HepG2 (cell line): ENCODE data around the gene SRSF10. TPM values are rescaled to one million over a fixed set of nuclear protein-coding genes. Genes with fewer than 3 reads are reported as not detected.

Source experiments
- ATAC-seq: fragments of 200-7000 bp; cut with Tn5 transposase; 3 replicates; pipeline ENCODE4 v1.9.1; 2020; ENCODE audit warnings: mild to moderate bottlenecking, moderate library complexity
- BruUV-seq: library from RNA; stranded (reverse); fragments of 400-500 nt; replicated peaks from 2 replicates; lab custom pipeline; 2021; lab: Mats Ljungman, UMichigan
- CTCF ChIA-PET: fragments of 300-600 bp; formaldehyde crosslinking; extraction: SDS; loops from one replicate; lab custom pipeline; 2021; ENCODE audit warnings: low total read pairs, inconsistent platforms, low intra/inter-chr PET ratio; lab: Yijun Ruan, JAX
- POLR2A ChIA-PET: fragments of 350-600 bp; sonication (Branson Sonifier 250); formaldehyde crosslinking; loops from one replicate; lab custom pipeline; 2020; ENCODE audit warnings: antibody characterized with exemption, inconsistent platforms; lab: Yijun Ruan, JAX
- DNase-seq: peaks from one replicate; pipeline ENCODE4 v3.0.0-alpha.2; 2015; ENCODE audit warnings: low spot score
- FAIRE-seq: peaks from 3 replicates; lab custom pipeline; 2011; peaks lifted over from hg19 to GRCh38; lab: Jason Lieb, UNC
- H2AFZ ChIP-seq: one replicate; pipeline ENCODE4 v1.6.1; 2011; ENCODE audit warnings: low read length, inconsistent platforms
- H3K27ac ChIP-seq: fragments of 300-600 bp; 3 replicates; pipeline ENCODE4 v1.8.0; 2011; ENCODE audit warnings: mixed run types, mild to moderate bottlenecking, mixed read lengths, low read length, inconsistent platforms; ENCODE audit not compliant: insufficient read depth; ENCODE audit errors: extremely low read length
- H3K27me3 ChIP-seq, 2 experiments: fragments of 200-600 bp in 1 of 2; 2 replicates in 1 of 2; 3 replicates in 1 of 2; pipeline versions ENCODE4 v1.6.0 to v1.8.0; 2011; ENCODE audit warnings: low read length in 2 of 2, mild to moderate bottlenecking in 2 of 2, moderate library complexity in 2 of 2, inconsistent platforms in 1 of 2; ENCODE audit not compliant: insufficient read depth in 2 of 2, control insufficient read depth in 1 of 2
- H3K36me3 ChIP-seq, 2 experiments: fragments of 200-600 bp in 1 of 2; replicated peaks in 1 of 2; 2 replicates in 1 of 2; 3 replicates in 1 of 2; pipeline versions ENCODE4 v1.5.1 to v1.8.0; 2011; ENCODE audit warnings: low read length in 2 of 2, inconsistent platforms in 1 of 2; ENCODE audit not compliant: insufficient read depth in 2 of 2, control insufficient read depth in 1 of 2
- H3K4me1 ChIP-seq: 2 replicates; pipeline ENCODE4 v1.5.1; 2012; ENCODE audit warnings: low read length, inconsistent platforms; ENCODE audit not compliant: insufficient read depth
- H3K4me2 ChIP-seq: 2 replicates; pipeline ENCODE4 v1.6.0; 2011; ENCODE audit warnings: low read depth, low read length, inconsistent platforms
- H3K4me3 ChIP-seq, 3 experiments: fragments of 200-600 bp in 1 of 3; sonication (generic), shearing (Covaris generic) in 1 of 3; replicated peaks in 1 of 3; 2 replicates each; pipeline ENCODE4 v1.5.1; 2011 to 2016; ENCODE audit warnings: low read length in 3 of 3, inconsistent platforms in 2 of 3, low read depth in 2 of 3, mild to moderate bottlenecking in 2 of 3, control low read depth in 1 of 3, mixed read lengths in 1 of 3; ENCODE audit not compliant: insufficient read depth in 1 of 3
- H3K79me2 ChIP-seq: one replicate; pipeline ENCODE4 v1.6.1; 2011; ENCODE audit warnings: low read length, inconsistent platforms; ENCODE audit not compliant: insufficient read depth
- H3K9ac ChIP-seq: 2 replicates; pipeline ENCODE4 v1.6.0; 2011; ENCODE audit warnings: mild to moderate bottlenecking, low read depth, low read length, inconsistent platforms; ENCODE audit not compliant: insufficient read depth
- H3K9me3 ChIP-seq: 2 replicates; pipeline ENCODE4 v1.5.1; 2012; ENCODE audit warnings: mild to moderate bottlenecking, low read length
- H4K20me1 ChIP-seq: 2 replicates; pipeline ENCODE4 v1.6.0; 2011; ENCODE audit warnings: inconsistent platforms, mild to moderate bottlenecking, low read length, moderate library complexity; ENCODE audit not compliant: insufficient read depth
- BCL3 ChIP-seq: sonication (generic); formaldehyde crosslinking; IDR thresholded peaks from 2 replicates; pipeline ENCODE4 v1.5.1; 2020; ENCODE audit warnings: mild to moderate bottlenecking, missing genetic modification reagents, moderate library complexity
- CERS6 ChIP-seq: sonication (generic); formaldehyde crosslinking; IDR thresholded peaks from 2 replicates; pipeline ENCODE4 v1.5.0; 2020; ENCODE audit warnings: missing genetic modification reagents
- CHD2 ChIP-seq: IDR thresholded peaks from 2 replicates; pipeline ENCODE4 v1.6.1; 2011; ENCODE audit warnings: low read depth, low read length, improper control_type of control experiment
- DDIT3 ChIP-seq: sonication (generic); formaldehyde crosslinking; IDR thresholded peaks from 2 replicates; pipeline ENCODE4 v1.4.0; 2020; ENCODE audit warnings: mild to moderate bottlenecking, missing genetic modification reagents
- PAWR ChIP-seq: sonication (generic); formaldehyde crosslinking; IDR thresholded peaks from 2 replicates; pipeline ENCODE4 v1.4.0; 2020; ENCODE audit warnings: missing genetic modification reagents, mild to moderate bottlenecking, borderline replicate concordance
- RFX3 ChIP-seq: IDR thresholded peaks from 2 replicates; pipeline ENCODE4 v1.6.1; 2016; ENCODE audit warnings: missing biosample characterization, missing genetic modification reagents
- SP1 ChIP-seq, 2 experiments: fragments of 450-650 bp in 1 of 2; sonication (generic) in 1 of 2; formaldehyde crosslinking in 1 of 2; IDR thresholded peaks; 2 replicates each; pipeline versions ENCODE4 v1.4.0 to v1.6.1; 2016 to 2020; ENCODE audit warnings: missing genetic modification reagents in 1 of 2
- TGIF2 ChIP-seq: IDR thresholded peaks from 2 replicates; pipeline ENCODE4 v1.6.1; 2016; ENCODE audit warnings: control low read depth, missing compliant biosample characterization
- ZBTB44 ChIP-seq: sonication (generic); formaldehyde crosslinking; IDR thresholded peaks from 2 replicates; pipeline ENCODE4 v1.4.0; 2020; ENCODE audit warnings: missing genetic modification reagents
- ZBTB49 ChIP-seq: sonication (generic); formaldehyde crosslinking; IDR thresholded peaks from 2 replicates; pipeline ENCODE4 v1.4.0; 2020; ENCODE audit warnings: missing genetic modification reagents, borderline replicate concordance
- ZFY ChIP-seq: sonication (generic); formaldehyde crosslinking; IDR thresholded peaks from 2 replicates; pipeline ENCODE4 v1.4.0; 2020; ENCODE audit warnings: missing genetic modification reagents
- ZNF235 ChIP-seq: sonication (generic); formaldehyde crosslinking; IDR thresholded peaks from 2 replicates; pipeline ENCODE4 v1.8.1; 2023; ENCODE audit warnings: mild to moderate bottlenecking, missing genetic modification reagents, borderline replicate concordance
- ZNF460 ChIP-seq: sonication (generic); formaldehyde crosslinking; IDR thresholded peaks from 2 replicates; pipeline ENCODE4 v1.5.1; 2020; ENCODE audit warnings: missing genetic modification reagents, mild to moderate bottlenecking, borderline replicate concordance
- ZNF597 ChIP-seq: sonication (generic); formaldehyde crosslinking; IDR thresholded peaks from 2 replicates; pipeline ENCODE4 v1.5.0; 2020; ENCODE audit warnings: missing genetic modification reagents
- ZNF660 ChIP-seq: sonication (generic); formaldehyde crosslinking; IDR thresholded peaks from 2 replicates; pipeline ENCODE4 v1.5.1; 2020; ENCODE audit warnings: mild to moderate bottlenecking, low read depth, missing genetic modification reagents, borderline replicate concordance
- WGBS: methylation state at CpG from one replicate; pipeline ENCODE4 v1.1.6; 2017; ENCODE audit warnings: low lambda C conversion rate; 5-methylcytosine and 5-hydroxymethylcytosine counted together
- in situ Hi-C: cut with HindIII; loops from 2 replicates; pipeline ENCODE4 v1.10.0; 2017; ENCODE audit warnings: low pct_unique_long_range_greater_than_20kb; ENCODE audit not compliant: extremely low pct_ligation_motif_present
- intact Hi-C: fragments of 100-400 bp; cut with micrococcal nuclease; formaldehyde crosslinking; loops from one replicate; pipeline ENCODE4 v1.10.0; 2022; ENCODE audit not compliant: unreplicated experiment
- polyA plus RNA-seq, 8 experiments: library from polyadenylated mRNA; depleted of rRNA in 3 of 8; stranded (reverse) in 7 of 8; unstranded in 1 of 8; fragments of >200 nt; fragmentation: Illumina TruSeq in 4 of 8; extraction: Trizol in 4 of 8; gene quantifications; 2 replicates each; pipeline versions ENCODE4 v1.2.1 to v1.2.3, GENCODE V29; 2011 to 2016; ENCODE audit warnings: low read depth in 4 of 8, missing spikeins in 1 of 8, mixed read lengths in 1 of 8; ENCODE audit not compliant: insufficient read depth in 1 of 8
- total RNA-seq, 5 experiments: library from RNA; depleted of rRNA; stranded (reverse); fragments of >200 nt; fragmentation: Illumina TruSeq; extraction: Trizol; gene quantifications; 2 replicates each; pipeline ENCODE4 v1.2.3, GENCODE V29; 2016; ENCODE audit warnings: low read depth in 1 of 5

Gene SRSF10
- total and polyA plus RNA-seq, 2 of the 13 experiments (the other 11 are each of a cell fraction or from before 2014, with no cell fraction given) = 126 to 186 TPM

- intact Hi-C loops = no loop called here
- ChIA-PET POLR2A (interaction anchor here (1.6 to 4.1 kb wide), 11 partner anchors 12 to 198 kb away, joined by 5 to 63 read pairs (median 21); partner anchors contain the start of genes HMGCL, MYOM3, PNRC2 and SRSF10), CTCF (no interaction called here)
- ATAC-seq (peak; percentile 76), FAIRE-seq (peak; percentile 15), DNase-seq (peak; percentile 85)
- no peak overlapping the region for H2AFZ ChIP-seq
- peak overlapping the region; percentile 93 for H3K4me2 ChIP-seq
- peak overlapping the region; percentile 98 for H3K27ac ChIP-seq
- H3K79me2 ChIP-seq = peaks cover 23% of the 10 kb centered on the region
- H3K27me3 ChIP-seq = no peaks in the 10 kb centered on the region; a peak in 1 of 5 replicates
- BruUV-seq = no TSS peak
- no peaks in the 10 kb centered on the region for H3K9me3 ChIP-seq
- no peaks in the 10 kb centered on the region for H4K20me1 ChIP-seq
- H3K4me3 ChIP-seq = peak overlapping the region; percentile 45 to 71 (median 58)
- 52% methylated on average over 3 of the region's 4 CpGs for WGBS
- H3K36me3 ChIP-seq = 0 out of 5 replicates have a peak, but pooled peaks cover 0 to 6% of the 10 kb centered on the region in 2 experiments
- peaks cover 95% of the 10 kb centered on the region for H3K4me1 ChIP-seq
- in situ Hi-C loops = loop anchor here (5.0 kb wide), 1 partner anchor 45 kb away; no protein-coding TSS in a partner anchor
- H3K9ac ChIP-seq = peak overlapping the region; percentile 92
- TF ChIP-seq BCL3 (CRISPR knock-in tag) = no peak
- no peak for TF ChIP-seq CERS6 (CRISPR knock-in tag)
- no peak for TF ChIP-seq ZNF235 (CRISPR knock-in tag)
- TF ChIP-seq ZBTB49 (CRISPR knock-in tag) = no peak
- no peak for TF ChIP-seq SP1 (IDR thresholded peaks at IDR 0.05)
- TF ChIP-seq SP1 (CRISPR knock-in tag; IDR thresholded peaks at IDR 0.05) = no peak
- no peak for TF ChIP-seq ZBTB44
- no peak for TF ChIP-seq ZNF460 (CRISPR knock-in tag)
- TF ChIP-seq CHD2 = no peak
- no peak; the same call in none of the 2 replicates for TF ChIP-seq ZFY (CRISPR knock-in tag)
- no peak for TF ChIP-seq DDIT3 (CRISPR knock-in tag)
- TF ChIP-seq PAWR (CRISPR knock-in tag) = no peak
- no peak for TF ChIP-seq ZNF660 (CRISPR knock-in tag)
- peak; percentile 61; the same call in 1 of the 2 replicates for TF ChIP-seq TGIF2 (CRISPR knock-in tag)
- TF ChIP-seq RFX3 (CRISPR knock-in tag) = no peak
- no peak for TF ChIP-seq ZNF597
These were observed 42.6 kb upstream of the SRSF10 start for GRCh38 chr1:24022581-24023361.
